HEK293 (cell line): ENCODE results near the gene BAIAP3.
A peak's percentile ranks its signal among the peaks of the same experiment; 100 is the strongest.

Experiments used
- AEBP2 ChIP-seq: fragments of 450-650 bp; formaldehyde crosslinking; IDR thresholded peaks from 2 replicates; pipeline ENCODE4 v1.5.1; 2016; ENCODE audit warnings: missing biosample characterization, missing genetic modification characterization, borderline replicate concordance
- RBAK ChIP-seq: fragments of 450-650 bp; formaldehyde crosslinking; IDR thresholded peaks from 2 replicates; pipeline ENCODE4 v1.5.1; 2016; ENCODE audit warnings: missing biosample characterization, missing genetic modification characterization
- SP2 ChIP-seq: fragments of 450-650 bp; formaldehyde crosslinking; IDR thresholded peaks from 2 replicates; pipeline ENCODE4 v1.5.1; 2016; ENCODE audit warnings: missing biosample characterization, missing genetic modification characterization
- TCF7L2 ChIP-seq: IDR thresholded peaks from 2 replicates; pipeline ENCODE4 v1.6.1; 2011; ENCODE audit warnings: low read depth, mild to moderate bottlenecking, inconsistent platforms, low read length, moderate library complexity, borderline replicate concordance
- ZFHX2 ChIP-seq: fragments of 450-650 bp; formaldehyde crosslinking; conservative IDR thresholded peaks from 2 replicates; pipeline ENCODE4 v1.5.1; 2016; ENCODE audit warnings: missing biosample characterization, missing genetic modification characterization
- ZNF112 ChIP-seq: fragments of 450-650 bp; formaldehyde crosslinking; IDR thresholded peaks from 2 replicates; pipeline ENCODE4 v1.5.0; 2017; ENCODE audit warnings: missing biosample characterization, missing genetic modification characterization
- ZNF121 ChIP-seq: fragments of 450-650 bp; formaldehyde crosslinking; IDR thresholded peaks from 2 replicates; pipeline ENCODE4 v1.5.1; 2016; ENCODE audit warnings: missing biosample characterization, missing genetic modification characterization
- ZNF174 ChIP-seq: fragments of 450-650 bp; formaldehyde crosslinking; IDR thresholded peaks from 2 replicates; pipeline ENCODE4 v1.5.0; 2017; ENCODE audit warnings: missing biosample characterization, mild to moderate bottlenecking, missing genetic modification characterization
- ZNF214 ChIP-seq: fragments of 450-650 bp; formaldehyde crosslinking; IDR thresholded peaks from 2 replicates; pipeline ENCODE4 v1.5.1; 2017; ENCODE audit warnings: missing biosample characterization, mild to moderate bottlenecking, missing genetic modification characterization, borderline replicate concordance
- ZNF24 ChIP-seq: fragments of 450-650 bp; formaldehyde crosslinking; IDR thresholded peaks from 2 replicates; pipeline ENCODE4 v1.5.1; 2016; ENCODE audit warnings: missing biosample characterization, missing genetic modification characterization
- ZNF354C ChIP-seq: fragments of 450-650 bp; formaldehyde crosslinking; IDR thresholded peaks from 2 replicates; pipeline ENCODE4 v1.5.1; 2016; ENCODE audit warnings: missing biosample characterization, missing genetic modification characterization, low read depth, borderline replicate concordance
- ZNF530 ChIP-seq: fragments of 450-650 bp; formaldehyde crosslinking; IDR thresholded peaks from 2 replicates; pipeline ENCODE4 v1.5.1; 2016; ENCODE audit warnings: low read depth, missing biosample characterization, missing genetic modification characterization
- ZNF654 ChIP-seq: fragments of 450-650 bp; formaldehyde crosslinking; IDR thresholded peaks from 2 replicates; pipeline ENCODE4 v1.5.1; 2016; ENCODE audit warnings: low read depth, missing biosample characterization, missing genetic modification characterization
- ZNF768 ChIP-seq: fragments of 450-650 bp; formaldehyde crosslinking; IDR thresholded peaks from 2 replicates; pipeline ENCODE4 v1.5.1; 2018; ENCODE audit warnings: missing biosample characterization, mild to moderate bottlenecking, missing genetic modification characterization
- ZNF777 ChIP-seq: fragments of 450-650 bp; formaldehyde crosslinking; IDR thresholded peaks from 2 replicates; pipeline ENCODE4 v1.5.1; 2017; ENCODE audit warnings: missing biosample characterization, missing genetic modification characterization, borderline replicate concordance
- TF ChIP-seq, protein P1 (sequence below): fragments of 450-650 bp; formaldehyde crosslinking; IDR thresholded peaks from 2 replicates; pipeline ENCODE4 v1.5.1; 2016; ENCODE audit warnings: missing biosample characterization, missing genetic modification characterization, borderline replicate concordance
- TF ChIP-seq, protein P2 (sequence below): fragments of 450-650 bp; formaldehyde crosslinking; IDR thresholded peaks from 2 replicates; pipeline ENCODE4 v1.5.1; 2016; ENCODE audit warnings: missing biosample characterization, missing genetic modification characterization, low read depth
- TF ChIP-seq, protein P3 (sequence below): fragments of 450-650 bp; formaldehyde crosslinking; IDR thresholded peaks from 2 replicates; pipeline ENCODE4 v1.5.1; 2016; ENCODE audit warnings: missing biosample characterization, missing genetic modification characterization
- TF ChIP-seq, protein P4 (sequence below): fragments of 450-650 bp; formaldehyde crosslinking; IDR thresholded peaks from 2 replicates; pipeline ENCODE4 v1.5.1; 2016; ENCODE audit warnings: missing biosample characterization, missing genetic modification characterization

BAIAP3 gene

DNA sequence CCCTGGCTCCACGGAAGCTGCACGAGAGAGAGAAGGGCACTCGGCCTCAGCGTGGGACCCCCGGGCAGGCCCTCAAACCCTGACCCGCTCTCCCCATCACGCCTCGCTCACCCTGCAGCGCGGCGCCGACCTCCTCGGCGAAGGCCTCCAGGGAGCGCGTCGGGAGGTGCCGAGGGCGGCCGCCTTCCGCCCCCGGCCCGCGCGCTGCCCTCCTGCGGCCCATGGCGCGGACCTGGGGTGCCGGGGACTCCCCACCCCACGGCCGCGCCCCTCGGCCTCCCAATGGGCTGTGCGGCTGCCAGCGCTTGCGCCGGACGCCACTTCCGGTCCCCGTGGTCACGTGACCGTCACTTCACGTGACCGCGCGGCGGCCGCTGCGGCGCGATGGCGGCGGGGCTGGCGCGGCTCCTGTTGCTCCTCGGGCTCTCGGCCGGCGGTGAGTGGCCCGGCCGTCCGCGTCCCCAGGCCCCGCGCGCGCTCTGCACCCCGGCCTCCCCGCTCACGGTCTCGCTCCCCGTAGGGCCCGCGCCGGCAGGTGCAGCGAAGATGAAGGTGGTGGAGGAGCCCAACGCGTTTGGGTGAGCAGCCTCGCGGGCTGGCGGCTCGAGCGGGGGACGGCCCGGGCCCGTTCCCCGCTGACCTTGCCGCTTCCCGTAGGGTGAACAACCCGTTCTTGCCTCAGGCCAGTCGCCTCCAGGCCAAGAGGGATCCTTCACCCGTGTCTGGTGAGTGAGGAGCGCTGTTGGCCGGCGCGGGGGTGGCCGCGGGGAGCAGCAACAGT lies 18.3 kb downstream of the BAIAP3 start, which contains the start of the genes GNPTG and TSR3 (continued):
- TF ChIP-seq AEBP2 (tag by site-specific recombination) = no peak
- no peak for TF ChIP-seq ZNF214 (tag by site-specific recombination)
- TF ChIP-seq SP2 = peak; percentile 51
- TF ChIP-seq ZNF354C (tag by site-specific recombination) = no peak
- TF ChIP-seq ZFHX2 = 0 out of 2 replicates have a peak, but pooled peaks have one; percentile 4
- TF ChIP-seq TCF7L2 = no peak
- TF ChIP-seq, protein P1, sequence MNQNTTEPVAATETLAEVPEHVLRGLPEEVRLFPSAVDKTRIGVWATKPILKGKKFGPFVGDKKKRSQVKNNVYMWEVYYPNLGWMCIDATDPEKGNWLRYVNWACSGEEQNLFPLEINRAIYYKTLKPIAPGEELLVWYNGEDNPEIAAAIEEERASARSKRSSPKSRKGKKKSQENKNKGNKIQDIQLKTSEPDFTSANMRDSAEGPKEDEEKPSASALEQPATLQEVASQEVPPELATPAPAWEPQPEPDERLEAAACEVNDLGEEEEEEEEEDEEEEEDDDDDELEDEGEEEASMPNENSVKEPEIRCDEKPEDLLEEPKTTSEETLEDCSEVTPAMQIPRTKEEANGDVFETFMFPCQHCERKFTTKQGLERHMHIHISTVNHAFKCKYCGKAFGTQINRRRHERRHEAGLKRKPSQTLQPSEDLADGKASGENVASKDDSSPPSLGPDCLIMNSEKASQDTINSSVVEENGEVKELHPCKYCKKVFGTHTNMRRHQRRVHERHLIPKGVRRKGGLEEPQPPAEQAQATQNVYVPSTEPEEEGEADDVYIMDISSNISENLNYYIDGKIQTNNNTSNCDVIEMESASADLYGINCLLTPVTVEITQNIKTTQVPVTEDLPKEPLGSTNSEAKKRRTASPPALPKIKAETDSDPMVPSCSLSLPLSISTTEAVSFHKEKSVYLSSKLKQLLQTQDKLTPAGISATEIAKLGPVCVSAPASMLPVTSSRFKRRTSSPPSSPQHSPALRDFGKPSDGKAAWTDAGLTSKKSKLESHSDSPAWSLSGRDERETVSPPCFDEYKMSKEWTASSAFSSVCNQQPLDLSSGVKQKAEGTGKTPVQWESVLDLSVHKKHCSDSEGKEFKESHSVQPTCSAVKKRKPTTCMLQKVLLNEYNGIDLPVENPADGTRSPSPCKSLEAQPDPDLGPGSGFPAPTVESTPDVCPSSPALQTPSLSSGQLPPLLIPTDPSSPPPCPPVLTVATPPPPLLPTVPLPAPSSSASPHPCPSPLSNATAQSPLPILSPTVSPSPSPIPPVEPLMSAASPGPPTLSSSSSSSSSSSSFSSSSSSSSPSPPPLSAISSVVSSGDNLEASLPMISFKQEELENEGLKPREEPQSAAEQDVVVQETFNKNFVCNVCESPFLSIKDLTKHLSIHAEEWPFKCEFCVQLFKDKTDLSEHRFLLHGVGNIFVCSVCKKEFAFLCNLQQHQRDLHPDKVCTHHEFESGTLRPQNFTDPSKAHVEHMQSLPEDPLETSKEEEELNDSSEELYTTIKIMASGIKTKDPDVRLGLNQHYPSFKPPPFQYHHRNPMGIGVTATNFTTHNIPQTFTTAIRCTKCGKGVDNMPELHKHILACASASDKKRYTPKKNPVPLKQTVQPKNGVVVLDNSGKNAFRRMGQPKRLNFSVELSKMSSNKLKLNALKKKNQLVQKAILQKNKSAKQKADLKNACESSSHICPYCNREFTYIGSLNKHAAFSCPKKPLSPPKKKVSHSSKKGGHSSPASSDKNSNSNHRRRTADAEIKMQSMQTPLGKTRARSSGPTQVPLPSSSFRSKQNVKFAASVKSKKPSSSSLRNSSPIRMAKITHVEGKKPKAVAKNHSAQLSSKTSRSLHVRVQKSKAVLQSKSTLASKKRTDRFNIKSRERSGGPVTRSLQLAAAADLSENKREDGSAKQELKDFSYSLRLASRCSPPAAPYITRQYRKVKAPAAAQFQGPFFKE (tag by site-specific recombination) = no peak
- TF ChIP-seq, protein P2, sequence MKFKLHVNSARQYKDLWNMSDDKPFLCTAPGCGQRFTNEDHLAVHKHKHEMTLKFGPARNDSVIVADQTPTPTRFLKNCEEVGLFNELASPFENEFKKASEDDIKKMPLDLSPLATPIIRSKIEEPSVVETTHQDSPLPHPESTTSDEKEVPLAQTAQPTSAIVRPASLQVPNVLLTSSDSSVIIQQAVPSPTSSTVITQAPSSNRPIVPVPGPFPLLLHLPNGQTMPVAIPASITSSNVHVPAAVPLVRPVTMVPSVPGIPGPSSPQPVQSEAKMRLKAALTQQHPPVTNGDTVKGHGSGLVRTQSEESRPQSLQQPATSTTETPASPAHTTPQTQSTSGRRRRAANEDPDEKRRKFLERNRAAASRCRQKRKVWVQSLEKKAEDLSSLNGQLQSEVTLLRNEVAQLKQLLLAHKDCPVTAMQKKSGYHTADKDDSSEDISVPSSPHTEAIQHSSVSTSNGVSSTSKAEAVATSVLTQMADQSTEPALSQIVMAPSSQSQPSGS (tag by site-specific recombination) = no peak
- TF ChIP-seq, protein P3, sequence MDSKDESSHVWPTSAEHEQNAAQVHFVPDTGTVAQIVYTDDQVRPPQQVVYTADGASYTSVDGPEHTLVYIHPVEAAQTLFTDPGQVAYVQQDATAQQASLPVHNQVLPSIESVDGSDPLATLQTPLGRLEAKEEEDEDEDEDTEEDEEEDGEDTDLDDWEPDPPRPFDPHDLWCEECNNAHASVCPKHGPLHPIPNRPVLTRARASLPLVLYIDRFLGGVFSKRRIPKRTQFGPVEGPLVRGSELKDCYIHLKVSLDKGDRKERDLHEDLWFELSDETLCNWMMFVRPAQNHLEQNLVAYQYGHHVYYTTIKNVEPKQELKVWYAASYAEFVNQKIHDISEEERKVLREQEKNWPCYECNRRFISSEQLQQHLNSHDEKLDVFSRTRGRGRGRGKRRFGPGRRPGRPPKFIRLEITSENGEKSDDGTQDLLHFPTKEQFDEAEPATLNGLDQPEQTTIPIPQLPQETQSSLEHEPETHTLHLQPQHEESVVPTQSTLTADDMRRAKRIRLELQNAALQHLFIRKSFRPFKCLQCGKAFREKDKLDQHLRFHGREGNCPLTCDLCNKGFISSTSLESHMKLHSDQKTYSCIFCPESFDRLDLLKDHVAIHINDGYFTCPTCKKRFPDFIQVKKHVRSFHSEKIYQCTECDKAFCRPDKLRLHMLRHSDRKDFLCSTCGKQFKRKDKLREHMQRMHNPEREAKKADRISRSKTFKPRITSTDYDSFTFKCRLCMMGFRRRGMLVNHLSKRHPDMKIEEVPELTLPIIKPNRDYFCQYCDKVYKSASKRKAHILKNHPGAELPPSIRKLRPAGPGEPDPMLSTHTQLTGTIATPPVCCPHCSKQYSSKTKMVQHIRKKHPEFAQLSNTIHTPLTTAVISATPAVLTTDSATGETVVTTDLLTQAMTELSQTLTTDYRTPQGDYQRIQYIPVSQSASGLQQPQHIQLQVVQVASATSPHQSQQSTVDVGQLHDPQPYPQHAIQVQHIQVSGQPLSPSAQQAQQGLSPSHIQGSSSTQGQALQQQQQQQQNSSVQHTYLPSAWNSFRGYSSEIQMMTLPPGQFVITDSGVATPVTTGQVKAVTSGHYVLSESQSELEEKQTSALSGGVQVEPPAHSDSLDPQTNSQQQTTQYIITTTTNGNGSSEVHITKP (tag by site-specific recombination) = no peak
- TF ChIP-seq ZNF121 (tag by site-specific recombination) = no peak
- no peak for TF ChIP-seq ZNF530 (tag by site-specific recombination)
- TF ChIP-seq, protein P4, sequence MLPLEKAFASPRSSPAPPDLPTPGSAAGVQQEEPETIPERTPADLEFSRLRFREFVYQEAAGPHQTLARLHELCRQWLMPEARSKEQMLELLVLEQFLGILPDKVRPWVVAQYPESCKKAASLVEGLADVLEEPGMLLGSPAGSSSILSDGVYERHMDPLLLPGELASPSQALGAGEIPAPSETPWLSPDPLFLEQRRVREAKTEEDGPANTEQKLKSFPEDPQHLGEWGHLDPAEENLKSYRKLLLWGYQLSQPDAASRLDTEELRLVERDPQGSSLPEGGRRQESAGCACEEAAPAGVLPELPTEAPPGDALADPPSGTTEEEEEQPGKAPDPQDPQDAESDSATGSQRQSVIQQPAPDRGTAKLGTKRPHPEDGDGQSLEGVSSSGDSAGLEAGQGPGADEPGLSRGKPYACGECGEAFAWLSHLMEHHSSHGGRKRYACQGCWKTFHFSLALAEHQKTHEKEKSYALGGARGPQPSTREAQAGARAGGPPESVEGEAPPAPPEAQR (tag by site-specific recombination) = 0 out of 2 replicates have a peak, but pooled peaks have one; percentile 43
- TF ChIP-seq RBAK (tag by site-specific recombination) = no peak
- TF ChIP-seq ZNF777 (tag by site-specific recombination) = no peak
- no peak for TF ChIP-seq ZNF768 (tag by site-specific recombination)
- no peak for TF ChIP-seq ZNF654 (tag by site-specific recombination)
- TF ChIP-seq ZNF112 (tag by site-specific recombination) = no peak
- no peak for TF ChIP-seq ZNF174 (tag by site-specific recombination)
- no peak for TF ChIP-seq ZNF24 (tag by site-specific recombination)
